Measurements from ENCODE around the gene PCIF1. TPM values are rescaled to one million over a fixed set of nuclear protein-coding genes. Genes with fewer than 3 reads are reported as not detected.
"Not testable (repeated sequence)": the region's sequence is repeated elsewhere in the genome, so short reads cannot be mapped to it uniquely, and the experiment has no call there.

The PCIF1 gene
- polyA plus RNA-seq, 2 of the 4 experiments (the other 2 are of a cell fraction): 19.7 to 21.6 TPM

- FAIRE-seq (no peak), ATAC-seq (peak in 1 of 2 experiments; percentile 42; a peak in 3 of 6 replicates), DNase-seq (ENCODE audit: low read depth in 1 of 2, low spot score in 1 of 2) (peak in 1 of 2 experiments; percentile 52)
- Histone ChIP-seq H3K4me1 (peaks cover 5% of the 10 kb centered on the region), H3K9me3 (no peaks in the 10 kb centered on the region), H3K4me3 (no peak overlapping the region), H3K27ac (no peak overlapping the region), H3K4me2 (no peak overlapping the region)
- CTCF ChIA-PET: interaction anchor here (0.6 to 22.4 kb wide), 8 partner anchors 9 to 455 kb away, joined by 3 to 450 read pairs (median 4); partner anchors contain the start of genes MMP9 and ZNF335
- POLR2A ChIA-PET: interaction anchor here (0.6 to 1.0 kb wide), 2 partner anchors 13 to 50 kb away, joined by 3 read pairs; partner anchors contain the start of gene ZNF335
- WGBS (ENCODE audit: missing lambda C conversion rate): 64% methylated on average over 7 of the region's 7 CpGs
- 0 out of 5 replicates have a peak, but pooled peaks of 1 of the 2 experiments have one; percentile 17 for TF ChIP-seq RAD21 (conservative IDR thresholded peaks at IDR 0.05 in 1 of 2, IDR thresholded peaks at IDR 0.05 in 1 of 2)
- TF ChIP-seq MAFK (IDR thresholded peaks at IDR 0.05; ENCODE audit: partially characterized antibody): peak; percentile 4
- no peak for TF ChIP-seq RFX5 (IDR thresholded peaks at IDR 0.05)
Measured at GRCh38 chr20:45985573-45985972, 51.1 kb downstream of the PCIF1 start.

DNA sequence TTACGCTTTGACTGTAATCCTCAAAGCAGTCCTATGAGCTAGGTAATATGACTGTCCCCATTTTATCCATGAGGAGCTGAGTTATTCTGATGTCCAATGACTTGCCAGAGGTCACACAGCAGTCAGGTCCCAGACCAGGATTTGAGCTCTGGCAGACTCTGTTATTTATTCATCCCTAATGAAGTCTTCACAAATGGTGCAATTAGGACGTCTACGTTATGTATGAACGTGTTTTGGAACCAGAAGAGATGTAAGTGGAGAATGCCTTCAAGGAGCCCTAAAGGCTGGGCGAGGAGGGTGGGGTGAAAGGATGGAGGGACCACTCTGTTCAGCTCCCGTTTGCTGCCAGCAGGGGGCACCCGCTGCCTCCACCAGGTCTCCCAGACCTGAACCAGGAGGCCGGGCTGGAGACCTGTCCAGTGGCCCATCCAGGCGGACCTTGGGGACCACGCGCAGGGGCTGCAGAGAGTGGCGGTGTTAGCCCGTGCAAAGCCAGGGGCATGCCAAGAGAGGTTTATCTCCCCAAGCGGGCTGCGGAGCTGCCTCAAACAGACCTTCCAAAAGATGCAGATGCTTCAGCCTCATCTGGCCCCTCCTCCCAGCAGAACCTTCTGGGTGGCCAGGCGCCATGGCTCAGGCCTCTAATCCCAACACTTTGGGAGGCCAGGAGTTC is 52.8 kb downstream of the PCIF1 start:
- 3% methylated on average over 16 of the region's 16 CpGs for WGBS (ENCODE audit: missing lambda C conversion rate)
- FAIRE-seq (no peak), DNase-seq (ENCODE audit: low read depth in 1 of 2, low spot score in 1 of 2) (peak; percentile 83 to 86), ATAC-seq (peak; percentile 97 to 99)
- POLR2A ChIA-PET: interaction anchor here (0.6 to 1.0 kb wide), 2 partner anchors 27 to 107 kb away, joined by 3 to 5 read pairs; no protein-coding TSS in a partner anchor
- no peak overlapping the region for H3K4me3 ChIP-seq
- peaks cover 5% of the 10 kb centered on the region for H3K4me1 ChIP-seq
- no peaks in the 10 kb centered on the region for H3K9me3 ChIP-seq
- H3K27ac ChIP-seq: no peak overlapping the region
- H3K4me2 ChIP-seq: peak overlapping the region; percentile 43
- CTCF ChIA-PET: interaction anchor here (0.6 to 22.4 kb wide), 46 partner anchors 10 to 1888 kb away, joined by 3 to 450 read pairs (median 4); partner anchors contain the start of genes CD40, ELMO2, MMP9 and ZNF335
- TF ChIP-seq CBX8 (IDR thresholded peaks at IDR 0.05) (no peak), GATA3 (IDR thresholded peaks at IDR 0.05; ENCODE audit: borderline replicate concordance) (no peak), HOXB5 (CRISPR knock-in tag; IDR thresholded peaks at IDR 0.05) (no peak), USF2 (IDR thresholded peaks at IDR 0.05) (no peak), CBX2 (IDR thresholded peaks at IDR 0.05; ENCODE audit: borderline replicate concordance, low read depth) (no peak), EHMT2 (IDR thresholded peaks at IDR 0.05; ENCODE audit: low read depth) (no peak), TP53 (CRISPR knock-in tag; IDR thresholded peaks at IDR 0.05) (no peak), POLR2AphosphoS2 (conservative IDR thresholded peaks at IDR 0.05; ENCODE audit: low read length) (no peak), RAD21 (conservative IDR thresholded peaks at IDR 0.05 in 1 of 2, IDR thresholded peaks at IDR 0.05 in 1 of 2) (peak; percentile 72 to 79), FOXS1 (CRISPR knock-in tag; IDR thresholded peaks at IDR 0.05) (no peak), CEBPB (IDR thresholded peaks at IDR 0.05) (no peak), SMC3 (IDR thresholded peaks at IDR 0.05) (peak; percentile 58)
- TF ChIP-seq, protein P1, sequence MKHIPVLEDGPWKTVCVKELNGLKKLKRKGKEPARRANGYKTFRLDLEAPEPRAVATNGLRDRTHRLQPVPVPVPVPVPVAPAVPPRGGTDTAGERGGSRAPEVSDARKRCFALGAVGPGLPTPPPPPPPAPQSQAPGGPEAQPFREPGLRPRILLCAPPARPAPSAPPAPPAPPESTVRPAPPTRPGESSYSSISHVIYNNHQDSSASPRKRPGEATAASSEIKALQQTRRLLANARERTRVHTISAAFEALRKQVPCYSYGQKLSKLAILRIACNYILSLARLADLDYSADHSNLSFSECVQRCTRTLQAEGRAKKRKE (CRISPR knock-in tag; IDR thresholded peaks at IDR 0.05; ENCODE audit: low read depth): no peak
- TF ChIP-seq, protein P2, sequence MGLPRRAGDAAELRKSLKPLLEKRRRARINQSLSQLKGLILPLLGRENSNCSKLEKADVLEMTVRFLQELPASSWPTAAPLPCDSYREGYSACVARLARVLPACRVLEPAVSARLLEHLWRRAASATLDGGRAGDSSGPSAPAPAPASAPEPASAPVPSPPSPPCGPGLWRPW (IDR thresholded peaks at IDR 0.05): no peak
- TF ChIP-seq, protein P3, sequence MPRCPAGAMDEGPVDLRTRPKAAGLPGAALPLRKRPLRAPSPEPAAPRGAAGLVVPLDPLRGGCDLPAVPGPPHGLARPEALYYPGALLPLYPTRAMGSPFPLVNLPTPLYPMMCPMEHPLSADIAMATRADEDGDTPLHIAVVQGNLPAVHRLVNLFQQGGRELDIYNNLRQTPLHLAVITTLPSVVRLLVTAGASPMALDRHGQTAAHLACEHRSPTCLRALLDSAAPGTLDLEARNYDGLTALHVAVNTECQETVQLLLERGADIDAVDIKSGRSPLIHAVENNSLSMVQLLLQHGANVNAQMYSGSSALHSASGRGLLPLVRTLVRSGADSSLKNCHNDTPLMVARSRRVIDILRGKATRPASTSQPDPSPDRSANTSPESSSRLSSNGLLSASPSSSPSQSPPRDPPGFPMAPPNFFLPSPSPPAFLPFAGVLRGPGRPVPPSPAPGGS (IDR thresholded peaks at IDR 0.05): no peak
- TF ChIP-seq, protein P4, sequence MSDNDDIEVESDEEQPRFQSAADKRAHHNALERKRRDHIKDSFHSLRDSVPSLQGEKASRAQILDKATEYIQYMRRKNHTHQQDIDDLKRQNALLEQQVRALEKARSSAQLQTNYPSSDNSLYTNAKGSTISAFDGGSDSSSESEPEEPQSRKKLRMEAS (IDR thresholded peaks at IDR 0.05): no peak
- TF ChIP-seq, protein P5, sequence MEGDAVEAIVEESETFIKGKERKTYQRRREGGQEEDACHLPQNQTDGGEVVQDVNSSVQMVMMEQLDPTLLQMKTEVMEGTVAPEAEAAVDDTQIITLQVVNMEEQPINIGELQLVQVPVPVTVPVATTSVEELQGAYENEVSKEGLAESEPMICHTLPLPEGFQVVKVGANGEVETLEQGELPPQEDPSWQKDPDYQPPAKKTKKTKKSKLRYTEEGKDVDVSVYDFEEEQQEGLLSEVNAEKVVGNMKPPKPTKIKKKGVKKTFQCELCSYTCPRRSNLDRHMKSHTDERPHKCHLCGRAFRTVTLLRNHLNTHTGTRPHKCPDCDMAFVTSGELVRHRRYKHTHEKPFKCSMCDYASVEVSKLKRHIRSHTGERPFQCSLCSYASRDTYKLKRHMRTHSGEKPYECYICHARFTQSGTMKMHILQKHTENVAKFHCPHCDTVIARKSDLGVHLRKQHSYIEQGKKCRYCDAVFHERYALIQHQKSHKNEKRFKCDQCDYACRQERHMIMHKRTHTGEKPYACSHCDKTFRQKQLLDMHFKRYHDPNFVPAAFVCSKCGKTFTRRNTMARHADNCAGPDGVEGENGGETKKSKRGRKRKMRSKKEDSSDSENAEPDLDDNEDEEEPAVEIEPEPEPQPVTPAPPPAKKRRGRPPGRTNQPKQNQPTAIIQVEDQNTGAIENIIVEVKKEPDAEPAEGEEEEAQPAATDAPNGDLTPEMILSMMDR (IDR thresholded peaks at IDR 0.05): peak; percentile 82

GRCh38 chr20:45988830-45989229 is 54.3 kb downstream of the PCIF1 start:
- not testable (repeated sequence) for H3K27ac ChIP-seq; DNase-seq (ENCODE audit: low read depth in 1 of 2, low spot score in 1 of 2); ATAC-seq; H3K4me3 ChIP-seq; H3K4me1 ChIP-seq; H3K4me2 ChIP-seq; H3K9me3 ChIP-seq; FAIRE-seq
- 60% methylated on average over 6 of the region's 6 CpGs for WGBS (ENCODE audit: missing lambda C conversion rate)
- ChIA-PET CTCF (interaction anchor here (1.0 to 22.4 kb wide), 4 partner anchors 17 to 692 kb away, joined by 3 to 450 read pairs (median 44); partner anchors contain the start of genes MMP9 and ZNF335), POLR2A (interaction anchor here (1.0 kb wide), 1 partner anchor 55 kb away, joined by 3 read pairs; no protein-coding TSS in a partner anchor)

All from A549 (cell line).